HG03520 (cell line): ENCODE results near the gene MAP3K4.
"Not testable (repeated sequence)": the region's sequence is repeated elsewhere in the genome, so short reads cannot be mapped to it uniquely, and the experiment has no call there.

ENCODE experiments used
- ATAC-seq: cut with Tn5 transposase; IDR thresholded peaks from one replicate; pipeline ENCODE4 v1.9.1; 2021; ENCODE audit warnings: mild to moderate bottlenecking, moderate library complexity; ENCODE audit not compliant: unreplicated experiment

Gene MAP3K4

DNA sequence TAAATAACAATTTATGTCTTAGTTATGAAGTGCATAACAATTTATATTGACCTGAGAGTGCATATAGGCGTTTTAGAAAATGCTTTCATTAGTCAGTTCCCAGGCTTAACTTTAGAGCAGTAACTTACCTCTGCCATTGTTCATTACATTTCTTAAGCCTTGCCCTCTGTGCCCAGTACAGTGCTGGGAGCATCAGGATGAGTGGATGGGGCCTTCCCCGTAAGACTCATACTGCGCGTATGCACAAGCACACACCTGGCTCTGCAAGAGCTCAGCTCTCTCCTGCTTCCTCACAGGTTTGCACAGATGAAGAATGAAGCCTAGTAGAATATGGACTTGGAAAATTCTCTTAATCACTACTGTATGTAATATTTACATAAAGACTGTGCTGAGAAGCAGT lies 125.0 kb downstream of the MAP3K4 start:
- no peak for ATAC-seq

DNA sequence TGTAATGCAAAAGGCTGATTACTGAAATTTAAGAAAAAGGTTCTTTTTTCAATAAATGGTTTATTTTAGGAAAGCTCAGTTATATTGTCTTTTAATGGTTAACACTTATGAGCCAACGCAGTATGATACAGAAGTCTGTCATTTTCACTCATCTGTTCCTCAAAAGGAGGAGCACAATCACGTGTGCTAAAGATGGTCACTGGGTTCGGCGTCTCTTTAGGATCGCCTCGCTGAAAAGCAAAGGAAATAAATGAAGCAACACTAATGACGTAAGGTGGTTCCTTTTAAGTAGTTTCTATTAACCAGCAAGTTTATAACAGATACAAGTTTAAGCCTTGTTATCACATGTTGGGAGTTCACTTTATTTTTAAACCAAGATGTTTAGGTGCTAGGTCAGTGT lies 125.7 kb downstream of the MAP3K4 start:
- ATAC-seq = no peak

DNA sequence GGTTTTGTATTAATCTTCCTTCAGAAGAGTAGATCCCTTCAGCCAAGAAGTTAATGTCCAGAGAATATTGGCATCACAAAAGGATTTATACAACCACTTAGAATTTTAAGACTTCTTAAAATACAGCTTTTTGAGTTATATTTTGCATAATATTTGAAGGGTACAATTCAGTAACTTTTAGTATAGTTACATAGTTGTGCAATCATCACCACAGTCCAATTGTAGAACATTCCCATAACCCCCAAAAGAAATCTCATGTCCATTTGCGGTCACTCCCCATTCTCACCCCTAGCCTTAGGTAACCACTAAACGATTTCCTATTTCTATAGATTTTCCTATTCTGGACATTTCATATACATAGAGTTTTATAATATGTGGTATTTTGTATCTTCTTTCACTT lies 126.4 kb downstream of the MAP3K4 start:
- no peak for ATAC-seq

DNA sequence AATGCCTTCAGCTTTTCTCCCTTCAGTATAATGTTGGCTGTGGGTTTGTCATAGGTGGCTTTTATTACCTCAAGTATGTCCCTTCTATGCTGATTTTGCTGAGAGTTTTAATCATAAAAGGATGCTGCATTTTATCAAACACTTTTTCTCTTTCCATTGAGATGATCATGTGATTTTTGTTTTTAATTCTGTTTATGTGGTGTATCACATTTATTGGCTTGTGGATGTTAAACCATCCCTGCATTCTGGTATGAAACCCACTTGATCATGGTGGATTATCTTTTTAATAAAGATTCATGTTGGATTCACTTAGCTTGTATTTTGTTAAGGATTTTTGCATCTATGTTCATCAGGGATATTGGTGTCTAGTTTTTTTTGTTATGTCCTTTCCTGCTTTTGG lies 131.8 kb downstream of the MAP3K4 start:
- ATAC-seq = not testable (repeated sequence)

DNA sequence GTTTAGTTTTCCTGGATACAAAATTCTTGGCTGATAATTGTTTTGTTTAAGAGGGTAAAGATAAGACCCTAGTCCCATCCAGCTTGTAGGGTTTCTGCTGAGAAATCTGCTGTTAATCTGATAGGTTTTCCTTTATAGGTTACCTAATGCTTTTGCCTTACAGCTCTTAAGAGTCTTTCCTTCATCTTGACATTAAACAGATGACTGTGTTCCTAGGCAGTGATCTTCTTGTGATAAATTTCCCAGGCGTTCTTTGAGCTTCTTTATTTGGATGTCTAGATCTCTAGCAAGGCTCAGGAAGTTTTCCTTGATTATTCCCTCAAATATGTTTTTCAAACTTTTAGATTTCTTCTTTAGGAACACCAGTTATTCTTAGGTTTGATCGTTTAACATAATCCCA lies 134.0 kb downstream of the MAP3K4 start:
- ATAC-seq = no peak

DNA sequence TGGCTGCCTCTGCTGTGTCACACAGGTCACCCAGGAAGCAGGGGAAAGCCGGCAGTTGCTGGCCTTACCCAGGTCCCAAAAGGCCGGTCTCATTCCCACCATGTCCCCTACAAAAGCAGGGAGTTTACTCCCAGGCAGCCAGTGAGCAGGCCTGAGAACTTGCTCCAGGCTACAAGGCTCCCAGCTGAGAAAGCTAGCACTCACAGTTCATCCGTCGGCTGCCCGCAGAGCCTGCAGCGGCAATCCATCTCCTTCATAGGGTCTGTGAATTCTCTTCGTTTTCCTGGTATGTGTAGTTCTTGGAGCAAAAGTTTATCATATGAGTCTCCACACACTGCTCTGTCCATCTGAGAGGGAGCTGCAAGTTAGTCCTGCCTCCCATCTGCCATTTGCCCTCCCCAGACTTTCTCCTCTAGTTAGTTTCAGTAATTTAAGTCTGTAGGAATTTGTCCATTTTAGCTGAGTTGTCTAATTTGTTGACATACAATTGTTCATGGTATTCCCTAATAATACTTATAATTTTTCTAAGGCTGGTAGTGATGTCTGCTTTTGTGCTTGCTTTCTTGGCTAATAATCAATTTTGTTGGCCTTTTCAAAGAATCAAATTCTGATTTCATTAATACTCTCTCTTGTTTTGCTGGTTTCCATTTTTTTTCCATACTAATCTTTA lies 135.6 kb downstream of the MAP3K4 start:
- no peak for ATAC-seq

DNA sequence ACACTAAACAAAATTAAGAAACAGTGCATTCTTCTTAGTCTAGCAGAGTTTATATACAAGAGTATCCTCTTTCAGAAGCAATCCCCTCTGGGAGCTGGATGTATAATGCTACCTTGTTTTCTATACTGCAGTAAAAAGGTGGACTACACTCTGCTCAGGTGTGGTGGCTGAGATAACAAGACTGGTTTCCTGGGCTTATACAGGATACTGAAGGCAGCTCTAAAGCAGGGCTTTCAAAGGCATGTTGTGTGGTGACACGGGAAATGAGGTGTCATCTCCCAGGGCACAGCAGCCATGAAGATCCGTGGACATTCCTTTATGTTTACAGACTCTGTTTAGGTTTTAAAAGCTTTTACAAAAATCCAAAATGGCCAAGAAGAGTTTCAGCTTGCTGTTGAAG lies 136.7 kb downstream of the MAP3K4 start:
- no peak for ATAC-seq

DNA sequence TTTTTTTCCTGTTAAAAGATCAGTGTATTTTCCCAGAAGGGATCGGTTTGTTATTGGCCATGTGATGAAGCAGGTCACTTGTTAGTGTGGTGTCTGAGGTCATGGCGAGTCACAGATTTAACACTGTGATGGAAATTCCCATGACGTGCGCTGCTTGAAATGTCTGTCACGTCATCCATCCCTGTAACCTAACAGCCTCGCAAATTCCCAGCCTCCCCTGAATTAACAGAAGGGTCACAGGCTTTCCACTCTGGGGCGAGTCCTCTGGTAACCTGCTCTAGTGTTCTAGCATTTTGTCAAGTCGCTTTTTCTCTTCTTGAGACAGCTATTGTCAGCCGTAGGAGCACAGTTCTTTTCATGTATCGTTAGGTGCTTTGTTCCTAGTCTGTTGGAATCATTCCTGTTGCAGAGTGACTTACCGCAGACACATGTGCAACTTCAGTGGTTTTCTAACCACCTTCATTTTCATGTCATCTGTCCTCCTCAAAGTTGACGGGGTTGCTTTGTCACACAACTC lies 137.2 kb downstream of the MAP3K4 start:
- no peak for ATAC-seq

DNA sequence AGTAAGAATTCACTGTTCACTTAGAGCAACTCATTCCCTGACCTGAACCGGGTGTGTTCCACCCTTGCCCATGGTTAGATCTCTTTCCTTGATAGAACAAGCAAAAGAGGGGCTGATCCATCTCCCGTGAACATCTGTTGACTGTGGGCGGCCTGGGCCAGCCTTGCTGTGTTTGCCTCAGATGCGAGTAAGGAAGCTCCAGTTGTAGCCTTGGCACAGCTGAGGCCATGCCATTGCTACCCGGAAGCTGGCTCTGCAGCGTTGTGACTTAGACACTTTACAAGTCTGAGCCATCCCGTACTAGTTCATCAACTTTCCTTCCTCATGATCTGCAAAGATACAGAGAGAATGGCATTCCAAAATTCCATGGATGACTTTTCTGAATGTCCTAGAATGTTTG lies 139.0 kb downstream of the MAP3K4 start:
- ATAC-seq = no peak

DNA sequence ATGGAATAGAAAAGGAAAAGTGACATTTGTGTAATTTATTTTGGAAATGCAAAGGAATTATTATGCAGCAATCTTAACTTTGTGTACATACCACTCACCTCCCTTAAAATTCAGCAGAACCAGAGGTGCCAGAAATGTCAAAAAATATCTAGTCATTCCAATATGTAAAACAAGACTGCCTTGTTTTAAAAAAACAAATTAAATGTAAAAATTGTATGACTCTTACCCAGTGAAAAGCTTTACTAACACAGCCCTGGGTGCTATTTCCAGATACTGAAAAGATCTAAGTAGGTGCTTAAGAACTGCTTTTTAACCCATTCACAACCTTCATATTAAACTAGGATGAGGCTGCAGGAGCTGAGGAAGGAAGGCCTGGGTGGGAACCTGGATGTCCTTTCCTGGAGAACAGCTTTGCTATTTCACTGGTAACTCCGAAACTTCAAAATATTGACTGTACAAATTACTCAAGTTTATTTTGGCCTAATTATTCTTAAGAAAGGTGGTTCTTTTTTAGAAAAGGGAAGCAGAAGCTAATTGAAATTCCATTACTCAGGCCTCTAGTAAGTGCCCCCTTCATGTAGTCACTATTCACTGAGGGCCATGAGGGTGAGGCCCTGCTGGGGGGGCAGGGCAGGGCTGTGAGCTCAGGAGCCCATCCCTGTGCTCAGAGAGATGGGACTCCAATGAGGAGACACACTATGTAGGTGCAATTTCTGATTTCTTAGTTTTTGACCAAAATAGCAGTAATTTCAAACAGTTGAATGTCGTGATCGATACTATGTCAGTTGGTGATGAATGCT lies 139.6 kb downstream of the MAP3K4 start:
- no peak for ATAC-seq

DNA sequence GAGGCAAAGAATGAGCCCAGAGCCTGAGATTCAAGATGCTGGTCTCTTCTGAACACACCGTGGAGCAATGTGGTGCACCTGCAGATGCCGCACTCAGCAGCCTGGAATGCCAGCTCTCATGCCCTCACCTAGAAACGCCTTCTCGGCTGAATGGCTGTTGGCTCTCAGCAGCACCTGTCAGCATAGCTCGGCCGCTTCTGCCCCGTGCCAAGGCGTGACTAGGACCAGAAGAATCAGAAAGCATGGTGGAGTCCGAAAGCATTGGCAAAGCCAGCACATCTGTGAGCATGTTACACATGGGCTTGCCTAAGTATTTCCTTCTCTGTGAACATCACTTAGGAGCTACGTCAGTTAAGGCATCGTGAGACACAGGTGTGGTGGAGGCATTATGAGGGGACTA lies 140.8 kb downstream of the MAP3K4 start:
- no peak for ATAC-seq

DNA sequence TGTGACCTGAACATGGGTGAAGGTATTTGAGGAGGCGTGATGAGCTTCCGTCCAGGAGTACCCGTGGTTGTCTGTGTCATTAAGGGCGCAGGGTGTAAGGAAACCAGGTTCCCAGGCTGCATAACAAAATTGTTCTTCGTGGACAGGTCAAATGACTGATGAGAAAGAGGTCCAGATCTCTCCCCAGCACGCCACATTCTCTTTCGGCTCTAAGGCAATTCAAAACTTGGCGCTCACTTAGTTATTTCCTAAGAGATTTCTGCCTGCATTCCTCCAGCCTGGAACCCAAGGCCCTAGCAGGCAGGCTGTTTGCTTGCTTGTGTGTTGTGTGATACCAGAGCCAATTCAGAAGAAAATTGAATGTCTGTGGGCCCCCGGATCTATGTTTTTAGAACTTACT lies 142.4 kb downstream of the MAP3K4 start:
- no peak for ATAC-seq

DNA sequence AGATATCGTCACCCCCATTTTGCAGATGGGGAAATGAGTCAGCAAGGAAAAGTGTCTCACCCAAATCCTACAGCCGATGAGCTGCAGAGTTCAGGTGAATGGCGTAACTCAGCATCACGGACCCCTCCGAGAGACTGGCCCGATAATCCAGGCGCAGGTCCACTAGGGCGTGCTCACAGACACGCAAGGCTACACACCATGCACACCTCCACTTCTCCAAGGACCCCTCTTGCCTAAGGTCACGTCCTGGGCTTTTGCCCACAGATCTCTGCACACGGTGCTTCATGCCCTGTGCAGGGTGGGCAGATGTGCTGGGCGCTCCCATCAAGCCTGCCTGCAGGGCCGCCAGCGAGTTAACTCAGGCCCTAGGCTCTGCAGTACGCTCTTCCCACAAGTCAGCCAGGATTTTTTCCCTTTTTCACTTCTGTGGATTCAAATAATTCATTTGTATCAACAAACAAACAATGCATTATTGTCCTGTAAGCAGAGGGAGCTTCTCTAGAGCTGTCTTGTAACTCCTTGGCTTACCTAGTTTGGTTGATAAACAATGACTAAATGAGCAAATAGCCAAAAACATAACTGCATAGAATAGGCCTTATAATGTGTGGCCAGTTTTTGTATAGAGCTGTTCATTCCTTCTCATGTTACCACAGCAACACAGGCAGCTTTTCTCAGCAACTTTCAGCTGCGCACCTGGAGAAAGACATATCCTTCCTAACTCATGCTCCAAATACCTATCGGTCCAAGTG lies 143.2 kb downstream of the MAP3K4 start:
- ATAC-seq = no peak

DNA sequence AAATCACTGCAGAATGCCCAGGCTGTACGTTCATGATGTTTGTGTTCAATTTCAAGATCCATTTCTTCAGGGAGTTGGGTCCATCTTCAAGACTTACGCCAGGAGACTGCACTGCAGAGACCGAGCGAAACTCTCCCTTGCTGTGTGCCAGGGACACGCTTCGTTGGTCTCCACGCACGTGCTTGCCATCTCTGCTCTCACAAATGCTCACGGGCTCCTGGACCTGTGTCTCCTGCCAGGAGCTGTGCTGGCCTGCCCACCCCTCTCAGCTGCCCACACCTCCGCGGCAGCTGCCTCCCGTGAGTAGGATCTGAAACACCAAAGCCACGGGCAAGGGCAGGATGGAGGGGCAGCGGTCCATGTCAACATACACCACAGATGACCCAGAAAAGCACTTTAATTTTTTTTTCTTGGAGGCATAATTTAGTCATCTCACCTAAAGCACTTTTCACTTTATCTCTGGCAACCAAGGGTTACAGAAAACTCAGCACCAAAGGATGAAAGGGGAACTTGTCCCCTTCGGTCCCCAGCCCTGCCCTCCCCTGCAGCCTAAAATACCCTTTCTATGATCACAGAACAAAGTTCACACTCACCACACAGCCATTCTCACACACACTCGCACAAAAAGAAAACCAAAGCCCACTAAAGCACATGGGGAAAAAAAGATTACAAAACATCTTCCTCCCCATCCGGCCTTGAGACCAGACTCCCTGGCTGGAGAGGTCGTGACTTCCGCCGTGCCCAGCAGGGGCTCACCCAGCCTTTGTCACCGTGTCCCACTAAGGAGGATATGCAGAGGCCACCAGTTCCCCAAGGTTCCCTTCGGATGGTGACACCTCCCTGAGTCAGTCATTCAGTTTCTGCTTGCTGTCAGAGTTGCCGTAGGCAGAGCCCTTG lies 144.4 kb downstream of the MAP3K4 start:
- no peak for ATAC-seq

DNA sequence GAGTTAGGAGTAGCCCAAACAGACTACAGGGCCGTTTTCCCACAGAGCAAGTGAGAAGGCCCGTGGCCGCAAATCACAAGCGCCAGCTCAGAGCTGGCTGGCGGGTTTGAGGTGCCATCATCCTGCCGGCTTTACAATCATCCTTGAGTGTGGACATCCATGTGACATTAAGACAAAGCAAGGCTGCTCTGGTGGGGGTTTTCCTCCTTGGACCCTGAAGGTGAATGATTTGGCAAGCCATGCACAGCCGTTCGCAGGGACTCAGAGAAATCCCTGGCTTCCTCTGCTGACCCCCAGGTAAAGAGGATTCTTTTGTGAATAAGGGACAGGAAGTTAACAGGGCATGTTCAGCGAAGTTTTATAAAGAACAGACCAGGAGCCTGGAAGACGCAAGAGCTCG lies 145.1 kb downstream of the MAP3K4 start:
- no peak for ATAC-seq

DNA sequence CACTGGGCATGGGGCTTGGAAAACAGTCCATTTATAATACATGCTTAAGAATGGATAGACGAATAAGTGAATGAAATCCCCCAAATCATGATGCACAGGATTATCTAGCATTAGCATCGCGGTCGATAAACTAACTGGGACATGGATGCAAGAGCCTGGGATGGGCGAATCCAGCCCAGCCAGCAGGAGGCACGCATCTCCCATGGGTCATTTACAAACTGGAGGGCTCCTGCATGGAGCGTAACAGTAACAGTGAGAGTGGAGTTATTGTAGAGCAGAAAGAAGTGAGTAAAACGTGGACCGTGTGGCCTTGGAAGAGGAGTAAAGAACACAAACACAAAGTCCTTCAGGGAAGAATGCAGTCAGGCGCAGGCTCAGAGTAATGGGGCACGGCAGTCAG lies 145.8 kb downstream of the MAP3K4 start:
- no peak for ATAC-seq

DNA sequence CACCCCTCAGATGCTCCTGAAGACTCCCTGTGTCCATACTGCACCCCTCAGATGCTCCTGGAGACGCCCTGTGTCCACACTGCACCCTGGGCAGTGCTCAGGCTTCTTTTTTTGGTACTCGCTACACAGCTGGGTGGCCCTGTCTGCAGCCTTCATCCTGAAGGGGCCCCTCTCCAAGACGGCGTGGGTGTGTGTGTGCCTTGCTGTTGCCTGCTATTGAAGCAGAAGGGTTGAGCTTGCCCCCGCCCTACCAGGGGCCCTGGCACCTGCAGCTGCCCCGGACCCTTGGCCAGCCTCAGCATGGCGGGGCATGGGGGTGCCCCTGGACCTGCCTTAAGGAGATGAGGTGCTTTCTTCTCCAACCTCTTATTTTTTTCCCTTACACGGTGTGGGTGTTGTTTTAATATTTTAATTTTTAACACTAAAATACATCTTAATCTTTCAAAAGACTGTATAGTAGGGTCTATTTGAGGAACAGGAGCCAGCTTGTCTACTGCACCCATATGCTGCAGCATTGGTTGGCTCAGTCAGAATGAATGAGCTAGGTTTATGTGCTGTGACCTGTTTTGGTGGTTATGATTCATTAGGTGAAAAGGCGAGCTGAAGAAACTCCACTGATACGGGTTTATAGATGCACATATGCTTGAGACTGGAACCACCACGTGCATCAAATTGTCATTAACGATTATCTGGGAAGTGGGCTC lies 146.4 kb downstream of the MAP3K4 start:
- no peak for ATAC-seq

DNA sequence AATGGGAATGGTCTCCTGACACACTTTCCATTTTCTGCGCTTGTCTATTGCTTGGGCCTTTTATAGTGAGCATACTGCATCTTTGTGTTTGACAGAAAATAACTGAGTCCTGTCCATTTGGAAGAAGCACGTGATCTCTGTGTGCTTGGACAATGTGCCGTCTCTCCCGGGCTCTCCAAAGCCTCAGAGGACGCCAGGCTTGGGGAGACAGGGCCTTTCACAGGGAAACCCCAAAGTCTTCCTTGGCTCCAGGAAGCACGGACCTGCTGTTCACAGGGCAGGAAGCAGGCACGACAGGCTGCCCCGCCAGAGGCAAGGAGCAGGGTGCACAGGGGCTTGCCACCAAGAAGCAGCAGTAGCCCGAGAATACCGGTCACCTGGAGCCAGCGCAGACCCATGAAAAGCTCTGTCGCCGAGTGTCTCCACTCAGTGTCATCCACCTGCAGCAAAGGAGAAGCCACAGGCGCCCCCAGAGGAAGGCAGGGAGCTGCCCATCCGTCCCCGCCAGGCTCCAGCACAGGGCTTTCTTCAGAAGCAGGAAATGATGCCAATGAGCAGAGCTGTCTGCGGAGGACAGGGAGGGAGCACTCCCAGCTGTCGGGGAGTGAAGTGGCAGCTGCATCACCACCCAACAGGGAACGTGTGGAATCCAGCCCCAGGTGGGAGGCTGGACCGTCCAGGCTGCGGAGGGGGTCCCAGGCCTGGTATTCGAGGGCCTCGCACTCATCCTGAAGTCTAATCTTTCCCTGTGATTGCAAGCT lies 147.2 kb downstream of the MAP3K4 start:
- no peak for ATAC-seq

DNA sequence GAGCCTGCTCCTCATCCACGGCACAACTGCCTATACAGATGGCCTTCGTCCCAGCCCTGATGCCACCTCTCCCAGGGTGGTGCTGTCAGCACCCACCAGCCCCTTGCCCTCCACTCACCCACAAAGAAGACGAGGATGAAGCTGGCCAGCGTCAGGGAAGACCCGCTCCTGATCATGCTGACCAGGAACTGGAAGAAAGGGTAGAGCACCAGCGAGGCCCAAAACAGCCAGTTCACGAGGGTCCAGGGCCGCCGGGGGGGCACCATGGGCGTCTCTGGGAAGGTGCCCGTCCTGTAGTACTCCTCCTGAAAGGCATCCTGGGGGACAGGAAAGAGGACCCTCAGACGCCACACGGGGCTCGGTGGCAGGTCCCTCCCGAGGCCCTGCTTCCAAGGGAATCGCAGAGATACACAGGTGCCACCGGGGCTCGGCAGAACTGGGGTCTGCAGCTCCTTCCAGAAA lies 147.8 kb downstream of the MAP3K4 start:
- ATAC-seq = no peak
